HG03571 (cell line): ENCODE results near the gene CPHXL.

Experiments
- ATAC-seq: cut with Tn5 transposase; IDR thresholded peaks from one replicate; pipeline ENCODE4 v1.9.1; 2021; ENCODE audit not compliant: unreplicated experiment

CPHXL gene

DNA sequence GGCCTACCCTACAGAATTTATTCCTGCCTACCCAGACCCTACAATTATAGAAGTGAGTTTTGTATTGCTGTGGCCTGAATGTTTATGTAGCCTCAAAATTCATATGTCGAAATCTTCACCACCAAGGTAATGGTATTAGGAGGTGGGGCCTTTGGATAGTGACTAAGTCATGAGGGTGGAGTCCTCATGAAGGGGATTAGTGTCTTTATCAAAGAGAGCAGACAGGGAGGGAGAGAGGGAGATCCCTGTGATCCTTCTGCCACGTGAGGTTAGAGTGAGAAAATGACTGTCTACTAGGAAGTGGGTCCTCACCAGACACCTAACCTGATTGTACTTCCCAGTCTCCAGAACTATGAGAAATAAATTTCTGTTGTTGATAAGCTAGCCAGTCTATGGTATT is 24.0 kb downstream of the CPHXL start:
- ATAC-seq, result no peak

DNA sequence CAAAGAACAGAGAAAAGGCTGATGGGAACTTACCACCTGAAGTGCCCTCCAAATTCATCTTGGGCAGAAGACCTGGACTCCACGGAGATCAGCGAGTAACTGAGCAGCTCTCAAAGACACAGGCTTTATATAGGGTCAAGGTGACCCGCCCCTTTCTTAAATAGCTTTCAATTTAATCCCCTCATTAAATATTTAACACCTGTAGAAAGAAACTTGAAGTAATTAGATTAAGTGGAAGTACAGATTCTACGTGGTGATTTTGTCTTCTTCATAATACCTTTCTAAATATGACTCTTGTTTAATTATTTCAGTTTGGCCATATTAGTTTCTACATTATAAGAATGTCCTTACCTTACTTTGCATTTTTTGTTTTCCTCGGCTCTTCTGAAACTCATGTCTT is 24.9 kb downstream of the CPHXL start, which contains the start of gene DUXB:
Gene DUXB, minus strand, starts transcription at position 101 of the 400 bp plus-strand sequence. Its CDS starts 43 bp downstream, at position 58.
- ATAC-seq, result no peak

DNA sequence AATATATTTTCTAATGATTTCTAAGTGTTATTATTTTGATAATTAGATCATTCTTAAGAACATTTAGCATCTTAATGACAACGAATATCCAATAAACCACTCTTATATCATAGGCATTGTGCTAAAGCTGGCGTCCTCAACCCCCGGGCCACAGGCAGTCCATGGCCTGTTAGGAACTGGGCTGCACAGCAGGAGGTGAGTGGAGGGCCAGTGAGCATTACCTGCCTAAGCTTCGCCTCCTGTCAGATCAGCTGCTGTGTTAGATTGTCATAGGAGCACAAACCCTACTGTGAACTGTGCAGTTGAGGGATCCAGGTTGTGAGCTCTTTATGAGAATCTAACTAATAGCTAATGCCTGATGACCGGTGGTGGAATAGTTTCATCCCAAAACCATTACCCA is 28.7 kb downstream of the CPHXL start:
- ATAC-seq, result no peak

DNA sequence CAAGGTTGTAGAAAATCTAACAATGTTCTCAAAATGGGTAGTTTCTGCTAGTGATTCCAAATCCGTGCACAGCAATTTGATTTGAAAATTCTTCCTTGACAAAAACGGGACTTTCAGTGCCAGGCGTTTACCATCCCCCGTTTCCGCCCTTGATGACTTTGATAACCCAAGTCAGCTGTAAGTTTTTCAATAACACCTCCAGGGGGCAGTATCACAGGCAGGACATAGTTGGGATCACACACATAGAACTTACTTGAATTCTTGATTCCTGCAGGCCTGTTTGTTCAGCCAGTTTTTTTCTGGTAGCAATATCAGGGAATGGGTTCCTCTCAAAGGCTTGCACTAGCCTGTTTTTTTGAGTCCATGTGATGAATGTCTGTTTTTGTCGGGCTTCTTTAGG is 30.6 kb downstream of the CPHXL start:
- no peak for ATAC-seq

DNA sequence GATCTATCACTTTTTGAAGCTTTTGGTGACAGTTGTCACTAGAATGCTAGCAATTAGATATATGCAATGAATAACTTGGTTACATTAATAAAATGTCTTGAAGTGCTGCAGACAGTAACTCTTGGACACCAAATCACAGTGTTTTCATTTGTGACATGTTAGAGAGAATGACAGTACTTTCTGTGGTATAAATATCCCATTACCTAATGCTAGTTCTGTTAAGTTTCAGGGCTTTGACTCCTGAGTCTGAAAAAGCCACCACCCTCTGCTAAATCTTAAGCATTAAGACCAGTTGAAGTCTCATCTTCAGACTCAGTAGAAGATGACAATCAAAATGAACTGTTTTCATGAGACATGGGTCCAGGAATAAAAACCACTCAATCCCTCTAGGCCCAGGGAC is 38.9 kb downstream of the CPHXL start:
- no peak for ATAC-seq

DNA sequence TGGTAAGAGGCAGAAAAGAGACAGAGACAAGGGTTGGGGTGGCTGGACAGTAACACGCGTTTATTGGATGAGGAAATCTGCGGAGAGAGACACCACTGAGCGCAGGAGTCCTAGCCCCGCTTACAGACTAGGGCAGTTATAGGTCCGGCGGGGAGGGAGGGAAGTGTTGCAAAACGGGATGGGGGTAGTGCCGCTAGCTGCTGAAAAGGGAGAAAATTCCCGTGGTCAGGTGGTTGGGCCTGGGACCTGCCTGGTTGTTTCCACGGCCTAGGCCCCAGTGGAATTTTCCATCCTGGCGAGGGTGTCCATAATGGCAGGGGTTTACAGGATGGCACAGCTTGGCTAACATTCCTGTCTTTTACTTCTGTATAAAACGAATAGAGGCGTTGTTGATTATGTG is 44.0 kb downstream of the CPHXL start:
- ATAC-seq, result no peak

DNA sequence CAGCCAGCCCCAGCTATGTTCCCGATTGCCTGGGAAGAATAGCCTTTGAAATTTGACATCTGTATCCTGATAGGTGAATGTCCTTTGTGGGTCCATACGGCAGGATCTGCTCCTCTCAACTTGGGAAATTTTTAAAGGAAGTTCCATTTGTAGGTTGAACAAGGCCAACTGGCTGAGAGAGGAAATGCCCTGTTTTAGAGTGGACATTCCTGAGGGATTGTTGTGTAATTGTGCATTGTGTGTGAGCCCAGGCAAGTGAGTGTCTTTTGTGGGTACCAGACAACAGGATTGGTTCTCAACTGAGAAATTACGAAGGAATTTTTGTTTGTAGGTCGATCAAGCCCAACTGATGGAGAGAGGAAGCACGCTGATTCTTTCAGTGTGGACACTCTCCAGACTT is 46.9 kb downstream of the CPHXL start:
- ATAC-seq, result no peak

DNA sequence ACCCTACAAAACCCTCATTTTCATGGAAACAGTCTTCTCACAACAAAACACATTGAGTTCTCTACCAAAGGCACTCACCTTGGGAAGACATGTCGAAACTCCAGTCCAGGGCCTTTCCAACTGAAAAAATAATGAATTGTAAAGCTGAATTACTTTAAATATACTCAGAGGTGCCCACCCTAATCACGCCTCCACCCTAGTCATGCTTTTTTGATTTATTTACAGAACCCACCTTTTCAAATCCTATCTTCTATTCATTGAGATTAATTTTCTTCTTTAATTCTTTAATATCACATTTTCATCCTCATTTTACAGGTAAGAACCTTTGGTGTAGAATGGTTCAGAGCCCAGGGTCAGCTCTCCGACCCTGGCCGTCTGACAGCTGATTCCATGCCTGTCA is 49.4 kb downstream of the CPHXL start, which contains the start of gene CPHXL2:
Gene CPHXL2, minus strand, starts transcription at position 101 of the 400 bp plus-strand sequence. Its CDS starts 10 bp downstream, at position 91.
- ATAC-seq, result no peak

DNA sequence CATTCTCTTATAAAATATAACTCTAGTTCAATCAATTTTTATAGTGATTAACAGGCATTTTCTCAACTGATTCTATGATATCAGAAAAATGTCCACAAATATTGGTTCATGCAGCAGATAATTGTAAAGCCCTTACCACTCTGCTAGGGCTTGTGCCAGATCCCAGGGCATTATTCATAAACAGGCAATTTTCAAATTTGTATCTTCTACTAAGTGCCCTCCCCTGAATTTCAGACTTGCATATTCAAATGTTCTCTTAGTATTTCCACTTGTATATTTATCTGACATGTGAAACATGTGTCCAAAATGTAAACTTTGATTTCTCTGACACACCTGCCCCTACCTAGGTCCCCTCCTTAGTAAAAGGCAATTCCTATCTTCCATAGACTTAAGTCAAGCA is 58.8 kb downstream of the CPHXL start:
- ATAC-seq, result no peak
